Chondrocyte (in vitro differentiated cells): ENCODE data around the gene LDLRAD4. TPM values are rescaled to one million over a fixed set of nuclear protein-coding genes. Genes with fewer than 3 reads are reported as not detected.

Experiments
- DNase-seq: peaks from one replicate; pipeline ENCODE4 v3.0.0; 2021; ENCODE audit warnings: mixed read lengths, low spot score
- H3K27ac Mint-ChIP-seq: one replicate; pipeline ENCODE4 v1.8.0; 2021; ENCODE audit warnings: mild to moderate bottlenecking, moderate library complexity, mixed read lengths; ENCODE audit not compliant: unreplicated experiment
- H3K27me3 Mint-ChIP-seq: 2 replicates; pipeline ENCODE4 v1.8.0; 2021; ENCODE audit warnings: low read depth, mixed read lengths
- H3K36me3 Mint-ChIP-seq: 2 replicates; pipeline ENCODE4 v1.8.0; 2021; ENCODE audit warnings: low read depth, mixed read lengths
- H3K4me1 Mint-ChIP-seq: 2 replicates; pipeline ENCODE4 v1.8.0; 2021; ENCODE audit warnings: low read depth, mild to moderate bottlenecking, mixed read lengths
- H3K4me3 Mint-ChIP-seq: one replicate; pipeline ENCODE4 v1.8.0; 2021; ENCODE audit warnings: mild to moderate bottlenecking, moderate library complexity, mixed read lengths; ENCODE audit not compliant: unreplicated experiment
- H3K9me3 Mint-ChIP-seq: 2 replicates; pipeline ENCODE4 v1.8.0; 2021; ENCODE audit warnings: low read depth, mixed read lengths
- total RNA-seq: library from RNA; stranded (reverse); gene quantifications from 3 replicates; pipeline ENCODE4 v1.2.1, GENCODE V29; 2021
- TF ChIP-seq, protein P1 (sequence below): fragments of 200-600 bp; sonication (generic); IDR thresholded peaks from 2 replicates; pipeline ENCODE4 v1.5.0; 2021; ENCODE audit warnings: antibody characterized with exemption, mild to moderate bottlenecking, moderate library complexity

Gene LDLRAD4
- total RNA-seq, 1 donor from 2014 or later: 80.5 TPM

DNA sequence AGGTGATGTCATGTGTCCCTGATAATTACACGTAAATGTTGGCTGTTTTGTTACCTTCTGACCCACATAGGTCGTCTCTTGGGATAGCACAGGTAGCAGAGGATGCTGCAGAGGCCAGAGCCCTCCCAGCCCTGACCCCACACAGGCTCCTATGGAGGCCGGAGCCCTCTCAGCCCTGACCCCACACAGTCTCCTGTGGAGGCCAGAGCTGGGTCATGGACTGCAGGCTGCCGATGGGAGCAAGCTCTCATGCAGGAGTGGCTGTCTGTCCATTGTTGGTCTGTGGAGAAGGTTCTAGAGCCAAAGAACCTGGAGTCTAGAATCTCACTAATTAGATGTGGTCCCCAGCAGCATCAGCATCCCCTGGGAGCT, 155.5 kb downstream of the LDLRAD4 start:
- Mint-ChIP-seq H3K36me3 (no peaks in the 10 kb centered on the region), H3K27me3 (no peaks in the 10 kb centered on the region), H3K27ac (no peak overlapping the region), H3K9me3 (no peaks in the 10 kb centered on the region), H3K4me1 (peaks cover 83% of the 10 kb centered on the region), H3K4me3 (no peak overlapping the region)
- TF ChIP-seq, protein P1, sequence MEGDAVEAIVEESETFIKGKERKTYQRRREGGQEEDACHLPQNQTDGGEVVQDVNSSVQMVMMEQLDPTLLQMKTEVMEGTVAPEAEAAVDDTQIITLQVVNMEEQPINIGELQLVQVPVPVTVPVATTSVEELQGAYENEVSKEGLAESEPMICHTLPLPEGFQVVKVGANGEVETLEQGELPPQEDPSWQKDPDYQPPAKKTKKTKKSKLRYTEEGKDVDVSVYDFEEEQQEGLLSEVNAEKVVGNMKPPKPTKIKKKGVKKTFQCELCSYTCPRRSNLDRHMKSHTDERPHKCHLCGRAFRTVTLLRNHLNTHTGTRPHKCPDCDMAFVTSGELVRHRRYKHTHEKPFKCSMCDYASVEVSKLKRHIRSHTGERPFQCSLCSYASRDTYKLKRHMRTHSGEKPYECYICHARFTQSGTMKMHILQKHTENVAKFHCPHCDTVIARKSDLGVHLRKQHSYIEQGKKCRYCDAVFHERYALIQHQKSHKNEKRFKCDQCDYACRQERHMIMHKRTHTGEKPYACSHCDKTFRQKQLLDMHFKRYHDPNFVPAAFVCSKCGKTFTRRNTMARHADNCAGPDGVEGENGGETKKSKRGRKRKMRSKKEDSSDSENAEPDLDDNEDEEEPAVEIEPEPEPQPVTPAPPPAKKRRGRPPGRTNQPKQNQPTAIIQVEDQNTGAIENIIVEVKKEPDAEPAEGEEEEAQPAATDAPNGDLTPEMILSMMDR: no peak
- DNase-seq: no peak

DNA sequence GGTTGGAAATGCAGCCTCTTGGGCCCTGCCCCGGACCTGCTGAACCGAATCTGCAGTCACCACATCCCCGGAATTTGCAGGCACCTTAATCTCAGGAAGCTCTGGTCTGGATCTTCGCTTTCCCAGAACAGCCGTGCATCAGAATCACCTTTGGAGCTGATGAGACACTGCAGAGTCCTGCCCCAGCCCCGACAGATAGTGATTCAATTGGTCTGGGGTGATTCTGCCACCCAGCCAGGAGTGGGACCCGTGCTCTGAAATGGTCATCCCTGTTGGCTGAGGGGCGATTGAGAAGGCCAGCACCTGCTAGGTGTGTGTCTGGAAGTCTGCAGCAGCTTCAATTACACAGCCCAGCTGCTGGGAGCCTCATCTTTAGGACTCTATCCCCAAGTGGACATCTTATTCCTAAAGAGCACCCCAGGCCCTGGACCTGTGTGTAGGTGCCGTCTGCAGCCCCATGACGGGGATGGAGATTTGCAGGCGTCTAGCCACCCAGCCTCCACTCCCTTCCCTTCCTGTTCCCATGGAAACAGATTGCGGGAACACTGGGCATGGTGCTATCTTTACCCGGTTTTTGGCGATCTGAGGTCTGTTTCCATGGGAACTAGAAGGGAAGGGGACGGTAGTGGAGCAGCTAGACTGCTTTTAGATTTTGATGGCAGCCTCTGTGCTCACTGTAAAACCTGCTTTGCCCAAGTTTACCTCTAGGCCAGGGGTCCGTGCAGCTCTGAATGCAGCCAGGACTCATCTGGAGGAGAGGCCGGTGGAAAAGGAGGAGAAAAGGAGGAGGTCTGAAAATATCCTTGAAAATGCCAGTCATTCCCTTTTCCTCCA, 156.1 kb downstream of the LDLRAD4 start:
- no peaks in the 10 kb centered on the region for H3K36me3 Mint-ChIP-seq
- TF ChIP-seq, protein P1: no peak
- no peaks in the 10 kb centered on the region for H3K27me3 Mint-ChIP-seq
- H3K9me3 Mint-ChIP-seq: no peaks in the 10 kb centered on the region
- no peak for DNase-seq
- H3K4me1 Mint-ChIP-seq: peaks cover 83% of the 10 kb centered on the region
- peak overlapping the region; percentile 18 for H3K4me3 Mint-ChIP-seq
- H3K27ac Mint-ChIP-seq: peak overlapping the region; percentile 97

GRCh38 chr18:13375302-13376255, 157.0 kb downstream of the LDLRAD4 start:
- DNase-seq: no peak
- Mint-ChIP-seq H3K9me3 (no peaks in the 10 kb centered on the region), H3K36me3 (no peaks in the 10 kb centered on the region), H3K4me3 (peak overlapping the region; percentile 18), H3K27me3 (no peaks in the 10 kb centered on the region), H3K27ac (peak overlapping the region; percentile 97), H3K4me1 (peaks cover 82% of the 10 kb centered on the region)
- TF ChIP-seq, protein P1: peak; percentile 54

- peak overlapping the region; percentile 97 for H3K27ac Mint-ChIP-seq
- H3K27me3 Mint-ChIP-seq: no peaks in the 10 kb centered on the region
- H3K4me1 Mint-ChIP-seq: peaks cover 89% of the 10 kb centered on the region
- DNase-seq: no peak
- no peaks in the 10 kb centered on the region for H3K9me3 Mint-ChIP-seq
- H3K36me3 Mint-ChIP-seq: no peaks in the 10 kb centered on the region
- TF ChIP-seq, protein P1: no peak
- H3K4me3 Mint-ChIP-seq: no peak overlapping the region
Observed at GRCh38 chr18:13376298-13376840, 157.8 kb downstream of the LDLRAD4 start.

GRCh38 chr18:13376841-13377351, 158.3 kb downstream of the LDLRAD4 start:
- no peak for DNase-seq
- TF ChIP-seq, protein P1: no peak
- Mint-ChIP-seq H3K4me1 (peaks cover 89% of the 10 kb centered on the region), H3K27me3 (no peaks in the 10 kb centered on the region), H3K36me3 (no peaks in the 10 kb centered on the region), H3K9me3 (no peaks in the 10 kb centered on the region), H3K4me3 (no peak overlapping the region), H3K27ac (peak overlapping the region; percentile 22)
